GM21390 (cell line): ENCODE results near the gene GRK5.
"Not testable (repeated sequence)": the region's sequence is repeated elsewhere in the genome, so short reads cannot be mapped to it uniquely, and the experiment has no call there.

Experiments used
- ATAC-seq: cut with Tn5 transposase; IDR thresholded peaks from one replicate; pipeline ENCODE4 v1.9.1; 2021; ENCODE audit not compliant: unreplicated experiment

GRK5 gene

DNA sequence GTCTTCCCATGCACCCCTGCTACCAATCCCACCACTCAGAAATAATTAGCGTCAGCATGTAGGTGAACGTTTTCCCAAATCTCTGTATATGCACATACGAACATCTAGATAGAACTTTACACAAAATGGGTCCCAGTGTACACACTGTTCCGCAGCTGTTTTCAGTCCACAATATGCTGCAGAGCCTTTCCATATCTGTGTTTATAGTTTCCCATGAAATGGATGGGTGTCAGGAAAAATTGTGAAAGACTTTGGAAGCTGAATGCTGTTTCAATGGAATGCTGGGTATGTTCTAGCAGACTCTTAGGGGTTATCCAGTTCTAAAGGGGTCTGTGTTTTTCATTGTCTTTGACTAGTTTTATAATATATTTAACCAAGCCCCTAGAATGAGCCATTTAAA is 13.8 kb downstream of the GRK5 start:
- ATAC-seq: no peak

DNA sequence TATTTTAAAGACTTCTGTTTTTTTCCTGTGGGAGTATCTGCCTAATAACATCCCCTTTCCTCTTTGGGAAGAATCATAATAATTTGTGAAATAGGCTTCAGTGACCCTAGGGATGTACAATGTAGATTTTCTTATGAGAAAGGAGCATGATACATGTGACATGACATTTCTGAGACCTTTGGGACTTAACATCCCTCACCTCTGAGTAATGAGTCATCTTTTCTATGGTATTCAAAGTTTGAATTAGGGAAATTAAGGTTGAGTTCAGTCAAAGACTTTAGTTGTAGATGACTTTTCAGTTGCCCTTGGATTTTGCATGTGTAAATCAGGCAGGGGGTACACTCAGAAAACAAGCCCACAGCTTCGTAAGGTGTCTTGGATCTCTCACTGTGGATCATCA is 14.3 kb downstream of the GRK5 start:
- no peak for ATAC-seq

DNA sequence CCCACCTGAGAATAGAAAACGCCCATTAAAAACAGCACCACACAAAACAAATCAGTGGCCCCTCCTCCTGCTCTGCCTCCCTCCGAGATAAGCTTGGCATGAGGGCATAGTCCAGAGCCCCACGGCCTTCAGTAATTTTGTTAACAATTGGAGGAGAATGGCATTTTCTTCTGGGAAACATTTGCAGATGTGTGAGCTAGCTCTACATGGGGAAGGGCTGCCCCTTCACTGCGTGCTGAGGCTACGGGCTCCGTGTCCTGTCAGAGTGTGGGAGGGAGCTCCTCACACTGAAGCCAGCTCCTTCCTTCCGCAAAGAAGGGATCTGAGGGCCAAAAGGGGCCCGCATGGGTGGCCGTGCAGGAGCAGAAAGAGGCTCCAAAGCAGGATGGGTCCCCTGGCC is 15.2 kb downstream of the GRK5 start:
- ATAC-seq: no peak

DNA sequence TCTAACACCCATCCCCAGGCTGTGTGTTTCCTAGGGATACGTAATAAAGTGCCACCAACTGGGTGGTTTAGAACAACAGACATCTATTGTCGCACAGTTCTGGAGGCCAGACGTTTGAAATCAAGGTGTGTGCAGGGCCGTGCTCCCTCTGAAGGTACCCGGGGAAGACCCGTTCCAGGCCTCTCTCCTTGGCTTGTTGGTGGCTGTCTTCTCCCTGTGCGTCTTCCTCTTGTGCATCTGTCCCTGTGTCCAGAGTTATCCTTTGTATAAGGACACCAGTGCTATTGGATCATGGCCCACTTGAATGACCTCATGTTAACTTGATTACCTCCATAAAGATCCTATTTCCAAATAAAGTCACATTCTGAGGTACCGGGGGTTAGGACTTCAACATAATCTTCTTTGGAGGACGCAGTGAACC is 15.6 kb downstream of the GRK5 start:
- ATAC-seq: no peak

DNA sequence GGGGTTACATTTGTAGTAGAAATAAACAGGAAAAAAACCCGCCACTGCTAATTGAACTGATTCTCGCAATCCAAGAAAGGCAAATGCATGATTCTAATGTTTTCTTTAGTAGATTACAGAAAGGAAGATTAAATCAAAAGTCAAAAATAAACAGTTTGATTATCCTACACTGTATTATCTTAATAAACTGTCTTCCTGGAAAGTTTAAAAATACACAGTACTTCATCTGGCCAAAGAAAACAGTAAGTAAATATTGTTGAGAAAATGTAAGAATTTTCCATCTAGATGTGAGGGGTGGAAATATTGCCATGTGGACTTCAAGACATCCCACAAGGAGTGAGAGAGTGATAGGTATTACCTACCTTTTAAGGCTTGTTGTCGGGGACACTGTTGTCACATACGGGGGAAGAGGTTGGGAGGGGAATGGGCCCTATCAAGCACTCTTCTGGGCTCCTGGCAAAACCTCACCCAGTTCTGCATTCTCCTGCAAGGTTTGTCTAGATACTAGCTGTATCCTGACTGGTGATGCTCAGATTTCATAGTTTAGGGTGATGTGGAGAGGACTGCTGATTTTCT is 17.8 kb downstream of the GRK5 start:
- no peak for ATAC-seq

DNA sequence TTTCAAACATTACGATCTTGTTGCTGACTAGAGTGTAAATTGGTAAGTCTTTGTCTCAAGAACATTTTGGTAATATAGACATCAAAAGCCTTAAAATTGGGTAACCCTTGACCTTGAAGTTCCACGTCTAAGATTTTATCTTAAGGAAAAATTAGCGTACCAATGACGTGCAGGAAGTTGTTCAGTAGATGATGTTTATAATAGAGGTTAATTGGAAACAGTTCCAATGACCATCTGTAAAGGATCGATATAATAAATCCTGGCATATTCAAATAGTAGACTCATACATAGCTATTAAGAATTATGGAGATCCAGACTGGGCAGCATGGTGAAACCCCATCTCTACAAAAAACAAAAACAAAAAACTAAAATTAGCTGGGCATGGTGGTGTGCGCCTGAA is 20.5 kb downstream of the GRK5 start:
- ATAC-seq: no peak

DNA sequence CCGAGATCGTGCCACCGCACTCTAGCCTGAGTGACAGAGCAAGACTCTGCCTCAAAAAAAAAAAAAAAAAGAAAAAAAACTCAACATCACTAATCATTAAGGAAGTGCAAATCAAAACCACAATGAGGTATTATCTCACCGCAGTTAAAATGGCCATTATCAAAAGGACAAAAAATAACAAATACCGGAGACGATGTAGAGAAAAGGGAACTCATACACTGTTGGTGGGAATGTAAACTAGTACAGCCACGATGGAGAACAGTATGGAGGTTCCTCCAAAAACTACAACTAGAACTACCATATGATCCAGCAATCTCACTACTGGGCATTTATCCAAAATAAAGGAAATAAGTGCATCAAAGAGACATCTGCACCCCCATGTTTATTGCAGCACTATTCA is 24.3 kb downstream of the GRK5 start:
- no peak for ATAC-seq

DNA sequence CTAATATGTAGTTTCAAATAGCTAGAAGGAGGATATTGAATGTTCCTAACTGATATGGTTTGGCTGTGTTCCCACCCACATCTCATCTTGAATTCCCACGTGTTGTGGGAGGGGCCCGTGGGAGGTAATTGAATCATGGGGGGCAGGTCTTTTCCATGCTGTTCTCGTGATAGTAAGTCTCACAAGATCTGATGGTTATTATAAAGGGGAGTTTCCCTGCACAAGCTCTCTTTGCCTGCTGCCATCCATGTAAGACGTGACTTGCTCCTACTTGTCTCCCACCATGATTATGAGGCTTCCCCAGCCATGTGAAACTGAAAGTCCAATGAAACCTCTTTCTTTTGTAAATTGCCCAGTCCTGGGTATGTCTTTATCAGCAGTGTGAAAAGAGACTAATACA is 25.1 kb downstream of the GRK5 start:
- ATAC-seq: not testable (repeated sequence)

DNA sequence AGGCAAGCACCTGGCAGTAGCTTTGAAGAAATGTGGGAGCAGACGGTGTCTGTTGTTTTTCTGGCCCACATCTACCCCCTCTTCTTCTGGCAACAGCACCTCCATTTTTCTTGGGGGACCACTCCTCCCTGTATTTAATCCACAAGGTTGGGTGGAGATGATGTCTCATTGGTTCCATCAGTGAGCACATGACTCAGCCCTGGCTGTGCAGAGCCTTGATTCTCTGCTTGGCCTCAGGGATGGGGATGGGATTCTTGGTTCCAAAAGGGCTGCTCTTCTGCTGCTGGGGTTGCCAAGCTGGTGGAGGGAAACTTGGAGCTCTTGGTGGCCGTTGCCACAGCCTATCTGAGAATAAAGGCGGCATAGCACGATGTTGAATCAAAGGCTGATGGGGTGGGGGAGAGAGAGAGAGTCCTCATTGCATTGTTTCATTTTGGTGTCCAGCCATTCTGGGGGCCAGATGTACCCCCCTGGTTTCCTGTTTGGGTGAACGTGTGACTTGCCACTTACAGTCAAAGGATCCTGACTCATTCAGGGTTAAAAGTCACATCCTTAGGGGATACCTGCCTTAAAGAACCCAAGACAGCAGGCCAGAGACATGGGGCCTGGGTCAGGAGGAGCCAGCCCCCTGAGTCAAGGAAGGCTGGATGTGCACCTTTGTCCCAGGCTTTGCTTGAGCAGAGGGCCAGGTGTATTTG is 25.9 kb downstream of the GRK5 start:
- no peak for ATAC-seq

DNA sequence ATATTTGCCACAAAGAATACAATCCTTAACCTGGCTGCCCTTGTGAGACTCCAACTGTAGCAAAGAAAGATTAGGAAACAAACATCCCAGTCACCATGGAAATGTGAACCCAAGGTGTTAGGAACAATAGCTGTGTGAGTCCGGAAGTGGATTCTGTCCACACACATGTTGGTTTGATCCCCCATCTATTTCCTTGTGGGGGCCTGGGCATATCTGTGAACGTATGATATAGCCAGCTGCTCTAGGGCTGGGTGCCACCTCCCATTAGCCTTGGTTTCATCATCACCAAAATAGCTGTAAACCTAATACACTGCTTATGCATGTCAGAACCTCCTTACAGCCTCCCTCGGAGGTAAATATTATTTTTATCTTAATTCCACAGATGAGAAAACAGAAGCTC is 26.4 kb downstream of the GRK5 start:
- no peak for ATAC-seq

DNA sequence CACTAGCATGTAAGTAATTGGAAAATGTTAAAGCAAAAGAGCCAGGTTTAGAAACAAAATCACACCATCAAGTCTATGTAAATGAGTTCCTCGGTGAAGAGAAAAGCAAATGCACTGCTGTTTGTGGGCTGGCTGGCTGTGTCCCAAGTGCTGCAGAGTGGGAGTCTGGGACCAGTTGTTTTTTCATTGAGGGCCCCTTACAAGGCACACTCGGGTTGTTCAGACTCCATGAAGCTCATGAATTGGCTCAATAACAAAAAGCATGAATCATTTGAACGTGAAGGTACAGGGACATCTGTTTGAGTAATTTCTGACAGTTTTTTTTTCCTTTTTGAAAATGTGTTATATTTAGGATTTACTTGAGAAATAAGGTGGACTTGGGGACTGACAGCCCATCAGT is 28.0 kb downstream of the GRK5 start:
- no peak for ATAC-seq

DNA sequence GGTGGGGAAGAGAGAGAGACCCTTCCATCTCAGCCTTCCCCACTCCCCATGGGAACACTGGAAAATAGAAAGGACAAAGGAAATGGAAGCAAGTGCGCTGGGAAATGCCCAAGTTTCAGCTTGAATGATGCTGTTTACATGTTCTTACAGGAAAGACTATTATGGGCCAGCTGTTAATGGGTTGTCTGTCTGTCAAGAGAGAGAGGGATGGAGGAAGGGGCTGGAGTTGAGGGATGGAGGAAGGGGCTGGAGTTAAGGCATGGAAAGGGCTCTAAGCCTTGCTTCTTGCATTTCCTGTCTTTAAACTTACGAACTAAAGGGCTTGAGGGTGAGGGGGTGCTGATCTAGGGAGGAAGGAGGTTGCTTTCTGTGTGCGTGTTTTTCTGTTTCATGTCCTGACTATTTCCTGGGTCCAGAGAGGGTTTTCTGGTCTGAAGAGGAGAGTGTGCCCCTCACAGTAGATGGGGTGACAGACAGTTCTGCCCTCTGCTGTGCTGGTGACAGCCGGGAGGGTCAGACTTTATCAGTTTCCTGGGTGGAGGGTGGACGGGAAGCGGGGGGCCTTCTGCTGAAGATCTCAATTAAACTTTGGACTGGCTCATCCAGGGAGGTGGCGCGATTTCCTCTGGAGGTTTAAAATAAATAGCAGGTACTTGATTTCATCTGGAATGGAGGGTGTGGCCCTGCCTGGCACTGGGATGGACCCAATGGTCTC is 30.5 kb downstream of the GRK5 start:
- no peak for ATAC-seq

DNA sequence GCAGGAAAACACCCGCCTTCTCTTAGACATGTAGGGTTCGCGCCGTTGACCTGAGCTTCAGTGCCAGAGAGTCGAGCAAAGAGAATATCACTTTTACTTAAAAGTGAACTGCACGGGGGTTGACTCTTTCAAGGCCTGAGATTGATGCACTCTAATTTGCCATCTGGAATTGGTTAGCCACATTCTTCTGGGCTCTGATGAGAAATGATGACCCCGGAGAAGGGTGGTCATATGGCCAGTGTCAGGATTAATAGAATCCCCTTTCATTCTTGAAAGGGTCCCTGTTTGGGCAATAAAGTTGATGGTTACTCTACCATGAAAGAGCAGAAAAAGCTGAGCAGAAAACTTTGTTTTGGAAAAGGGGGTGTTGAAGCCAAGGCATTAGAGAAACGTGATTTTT is 31.2 kb downstream of the GRK5 start:
- no peak for ATAC-seq

DNA sequence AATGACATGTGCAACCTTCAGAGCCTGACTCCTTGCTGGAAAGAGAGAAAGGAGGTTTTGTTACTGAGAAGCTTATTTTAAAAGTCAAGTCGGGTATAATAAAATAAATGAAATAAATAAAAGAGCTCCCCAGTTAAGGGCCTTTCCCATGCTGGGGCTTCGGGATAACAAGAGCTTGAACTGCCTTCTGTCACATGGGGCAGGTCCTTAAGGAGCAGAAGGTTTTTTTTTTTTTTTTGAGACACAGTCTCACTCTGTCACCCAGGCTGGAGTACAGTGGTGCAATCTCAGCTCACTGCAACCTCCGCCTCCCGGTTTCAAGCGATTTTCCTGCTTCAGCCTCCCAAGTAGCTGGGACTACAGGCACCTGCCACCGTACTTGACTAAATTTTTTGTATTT is 31.6 kb downstream of the GRK5 start:
- ATAC-seq: not testable (repeated sequence)

DNA sequence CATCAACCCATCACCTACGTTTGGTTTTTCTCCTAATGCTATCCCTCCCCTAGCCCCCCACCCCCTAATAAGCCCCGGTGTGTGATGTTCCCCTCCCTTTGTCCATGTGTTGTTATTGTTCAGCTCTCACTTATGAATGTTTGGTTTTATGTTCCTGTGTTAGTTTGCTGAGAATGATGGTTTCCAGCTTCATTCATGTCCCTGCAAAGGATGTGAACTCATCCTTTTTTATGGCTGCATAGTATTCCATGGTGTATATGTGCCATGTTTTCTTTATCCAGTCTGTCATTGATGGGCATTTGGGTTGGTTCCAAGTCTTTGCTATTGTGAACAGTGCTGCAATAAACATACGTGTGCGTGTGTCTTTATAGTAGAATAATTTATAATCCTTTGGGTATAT is 32.3 kb downstream of the GRK5 start:
- ATAC-seq: not testable (repeated sequence)

DNA sequence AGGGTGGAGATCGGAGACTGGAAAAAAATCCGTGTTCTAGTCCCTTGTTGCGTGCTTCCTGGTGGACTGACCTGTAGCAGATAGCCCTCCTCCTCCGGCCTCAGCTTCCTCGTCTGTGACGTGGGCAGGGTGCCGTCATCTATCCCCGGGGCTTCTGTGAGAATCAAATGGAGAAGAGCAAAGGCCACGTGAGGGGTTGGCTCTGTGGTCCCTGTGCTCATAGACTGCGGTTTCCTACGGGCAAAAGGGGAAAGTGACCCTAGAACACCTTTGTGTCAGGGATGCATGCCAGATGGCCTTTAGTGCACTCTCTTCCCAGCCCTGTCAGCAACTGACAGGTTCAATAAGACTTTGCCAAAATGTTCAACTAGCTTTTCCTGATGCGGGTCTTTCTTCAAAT is 33.7 kb downstream of the GRK5 start:
- ATAC-seq: no peak

DNA sequence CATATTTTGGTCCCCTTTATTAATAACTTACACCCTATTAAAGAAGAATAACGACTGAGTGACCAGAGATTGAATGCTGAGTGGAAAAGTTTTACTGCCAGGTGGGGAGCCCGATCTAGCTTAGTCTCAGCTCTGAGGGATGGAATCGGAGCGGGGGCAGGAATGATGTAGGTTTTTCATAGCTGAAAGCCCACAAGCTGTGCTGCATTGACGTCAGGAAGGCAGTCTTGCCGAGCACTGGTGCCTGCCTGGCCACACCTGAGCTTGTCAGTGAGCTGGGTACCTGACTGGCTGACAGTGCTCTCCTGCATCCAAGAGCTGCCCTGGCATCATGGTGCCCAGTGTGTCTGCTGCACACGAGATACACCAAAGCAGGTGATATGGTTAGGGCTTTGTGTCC is 34.8 kb downstream of the GRK5 start:
- ATAC-seq: no peak

DNA sequence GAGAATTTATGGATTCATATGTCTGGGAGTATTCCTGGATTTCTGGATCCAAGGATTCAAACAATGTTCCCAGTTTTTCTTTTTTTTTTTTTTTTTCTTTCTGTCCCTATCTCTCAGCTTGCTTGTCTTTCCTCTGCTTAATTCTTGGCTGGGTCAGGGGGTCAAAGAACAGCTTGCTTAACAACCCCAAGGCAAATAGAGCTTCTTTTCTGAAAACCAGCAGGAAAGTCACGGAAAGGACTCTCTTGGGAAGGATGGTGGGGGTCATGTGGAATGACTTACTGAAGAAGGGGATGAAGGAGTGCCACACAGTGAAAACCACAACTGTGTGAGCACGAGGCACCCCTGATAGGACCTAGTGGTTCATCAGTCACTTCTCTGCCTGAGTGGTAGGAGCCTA is 36.1 kb downstream of the GRK5 start:
- no peak for ATAC-seq

DNA sequence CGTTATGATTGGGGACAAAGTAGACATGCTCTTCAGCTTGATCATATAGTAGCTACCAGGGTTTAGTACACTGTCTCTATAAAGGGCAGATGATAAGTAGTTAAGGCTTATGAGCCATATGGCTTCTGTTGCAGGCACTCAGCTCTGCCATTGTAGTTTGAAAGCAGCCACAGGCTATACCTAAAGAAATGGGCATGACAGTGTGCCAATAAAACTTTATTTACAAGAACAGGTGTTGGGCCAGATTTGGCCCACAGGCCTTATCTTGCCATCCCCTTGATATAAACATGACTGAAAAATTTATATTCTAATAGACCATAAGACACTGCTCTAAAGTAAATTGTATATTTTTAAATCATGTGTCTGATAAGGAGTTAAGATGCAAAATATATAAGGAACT is 36.6 kb downstream of the GRK5 start:
- ATAC-seq: no peak

DNA sequence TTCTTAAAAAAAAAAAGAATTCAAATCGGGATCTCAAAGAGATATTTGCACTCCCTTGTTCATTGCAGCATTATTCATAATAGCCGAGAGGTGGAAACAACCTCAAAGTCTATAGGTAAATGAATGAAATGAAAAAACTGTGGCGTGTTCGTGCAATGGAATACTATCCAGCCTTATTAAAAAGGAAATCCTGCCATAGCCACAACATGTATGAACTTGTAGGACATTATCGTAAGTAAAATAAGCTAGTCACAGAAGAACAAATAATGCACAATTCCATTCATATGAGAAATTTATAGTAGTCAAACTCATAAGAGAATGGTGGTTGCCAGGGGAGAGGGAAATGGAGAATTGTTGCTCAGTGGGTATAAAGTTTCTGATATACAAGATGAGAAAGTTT is 37.9 kb downstream of the GRK5 start:
- ATAC-seq: no peak

DNA sequence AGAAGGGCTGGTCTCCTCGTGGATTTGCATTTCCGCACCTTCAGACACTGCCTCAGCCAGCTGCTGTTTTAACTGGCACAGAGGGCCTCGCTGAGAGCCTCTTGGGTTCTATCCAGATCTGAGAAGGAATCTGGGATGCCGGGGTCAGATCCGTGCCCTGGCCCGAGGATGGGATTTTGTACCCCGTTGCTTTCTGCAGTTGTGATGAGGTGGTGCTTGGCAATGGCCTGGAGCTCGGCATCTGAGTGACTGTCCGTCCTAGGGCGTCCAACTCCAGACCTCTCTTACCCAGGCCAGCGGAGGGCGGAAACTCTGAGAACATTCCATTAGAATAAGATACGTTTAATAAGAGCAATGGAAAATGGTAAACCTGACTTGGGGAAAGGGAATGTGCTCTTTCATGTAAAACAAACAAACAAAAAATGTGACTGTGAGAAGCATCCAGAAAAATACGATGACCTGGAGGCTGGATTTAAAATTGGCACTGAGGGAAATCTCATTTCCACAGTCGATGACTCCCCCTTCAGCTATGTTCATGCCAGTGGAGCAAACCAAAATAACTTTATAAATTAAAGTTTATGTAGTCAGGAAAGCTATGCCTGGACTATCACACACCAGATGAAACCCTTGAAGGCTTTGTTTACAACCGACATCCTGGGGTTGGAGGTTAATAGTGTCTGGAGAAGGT is 39.6 kb downstream of the GRK5 start:
- ATAC-seq: no peak

DNA sequence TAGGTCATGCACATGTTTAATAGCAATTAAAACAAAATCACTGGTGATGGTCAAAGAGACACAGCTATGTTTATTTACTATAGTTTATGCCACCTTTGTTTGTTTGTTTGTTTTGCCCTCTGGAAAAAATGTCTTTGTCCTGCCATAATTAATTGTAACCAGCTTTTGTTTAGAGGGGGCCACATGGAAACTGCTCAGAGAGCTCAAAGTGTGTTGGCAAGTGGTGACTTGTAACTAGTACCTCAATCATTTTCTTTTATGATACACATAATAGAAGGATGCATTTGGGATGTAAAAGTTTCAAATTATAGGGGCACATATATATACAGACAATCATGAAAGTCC is 40.2 kb downstream of the GRK5 start:
- ATAC-seq: no peak
